Right hindlimb (tissue), 1 donor: ENCODE data around the gene GARS1.

Source experiments
- DNase-seq: peaks from one replicate; pipeline ENCODE4 v3.0.0-alpha.2; 2018

The GARS1 gene

DNA sequence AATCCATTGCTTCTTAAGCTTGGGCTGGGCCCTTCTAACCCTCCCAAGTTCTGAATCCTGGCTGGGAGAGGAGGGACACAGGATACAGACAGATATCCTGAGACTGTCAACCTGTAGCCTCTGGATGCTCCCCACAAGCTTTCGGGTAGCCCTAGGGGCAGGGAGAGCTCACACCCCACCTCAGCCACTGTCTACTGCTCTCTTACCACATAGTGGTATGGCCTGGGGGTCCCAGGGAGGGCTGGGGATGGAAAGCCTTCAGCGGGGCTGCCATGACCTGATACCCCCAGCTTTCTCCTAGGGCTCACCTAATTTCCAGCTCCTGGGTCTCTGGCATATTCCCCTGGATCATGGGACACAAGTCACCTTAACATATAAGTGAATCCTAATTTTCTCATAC, 62.5 kb downstream of the GARS1 start:
- DNase-seq = no peak

DNA sequence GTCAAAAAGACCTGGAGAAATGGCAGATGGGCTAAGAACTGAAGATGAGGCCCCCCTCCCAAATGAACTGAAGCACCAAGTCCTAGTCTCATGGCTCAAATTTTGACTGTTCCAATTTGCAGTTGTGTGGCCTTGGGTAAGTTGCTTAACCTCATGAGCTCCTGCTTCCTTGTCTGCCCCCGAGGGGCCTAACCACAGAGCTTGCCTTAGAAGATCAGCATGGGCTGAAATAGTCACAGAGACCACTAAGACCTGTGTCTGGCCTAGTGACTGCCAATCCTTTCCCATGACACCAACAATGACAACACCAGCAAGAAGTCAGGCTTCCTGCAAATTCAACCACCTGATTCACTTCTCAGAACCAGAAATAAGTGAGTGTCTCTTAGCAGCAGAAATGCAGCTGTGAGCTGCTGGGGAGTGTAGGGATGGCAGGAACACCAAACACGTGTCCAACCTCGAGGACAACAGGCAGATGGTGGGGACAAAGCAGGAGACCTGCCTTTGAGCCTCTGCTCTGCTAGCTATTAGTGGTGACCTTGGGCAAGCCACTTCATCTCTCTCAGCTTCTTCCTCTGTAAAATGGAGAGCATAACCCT, 63.9 kb downstream of the GARS1 start:
- DNase-seq = no peak

DNA sequence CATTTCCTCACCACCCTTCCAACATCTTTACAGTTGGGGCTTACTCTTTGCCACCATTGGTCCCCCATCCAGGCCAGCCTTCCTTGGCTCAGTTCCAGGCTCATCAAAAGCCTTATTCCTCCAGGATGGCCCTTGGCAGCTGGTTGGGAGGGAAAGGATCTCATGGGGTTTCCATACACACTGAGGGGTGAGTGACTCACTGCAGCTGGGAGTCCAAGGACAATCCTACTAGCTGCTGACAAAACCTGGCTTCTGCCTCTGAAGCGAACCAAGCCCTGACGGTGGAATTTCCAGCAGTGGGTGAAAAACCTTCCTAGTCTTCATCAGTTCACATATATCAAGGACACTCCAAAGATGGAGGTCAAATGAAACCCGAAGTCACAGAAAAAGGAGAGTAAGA, 64.6 kb downstream of the GARS1 start:
- DNase-seq = no peak

DNA sequence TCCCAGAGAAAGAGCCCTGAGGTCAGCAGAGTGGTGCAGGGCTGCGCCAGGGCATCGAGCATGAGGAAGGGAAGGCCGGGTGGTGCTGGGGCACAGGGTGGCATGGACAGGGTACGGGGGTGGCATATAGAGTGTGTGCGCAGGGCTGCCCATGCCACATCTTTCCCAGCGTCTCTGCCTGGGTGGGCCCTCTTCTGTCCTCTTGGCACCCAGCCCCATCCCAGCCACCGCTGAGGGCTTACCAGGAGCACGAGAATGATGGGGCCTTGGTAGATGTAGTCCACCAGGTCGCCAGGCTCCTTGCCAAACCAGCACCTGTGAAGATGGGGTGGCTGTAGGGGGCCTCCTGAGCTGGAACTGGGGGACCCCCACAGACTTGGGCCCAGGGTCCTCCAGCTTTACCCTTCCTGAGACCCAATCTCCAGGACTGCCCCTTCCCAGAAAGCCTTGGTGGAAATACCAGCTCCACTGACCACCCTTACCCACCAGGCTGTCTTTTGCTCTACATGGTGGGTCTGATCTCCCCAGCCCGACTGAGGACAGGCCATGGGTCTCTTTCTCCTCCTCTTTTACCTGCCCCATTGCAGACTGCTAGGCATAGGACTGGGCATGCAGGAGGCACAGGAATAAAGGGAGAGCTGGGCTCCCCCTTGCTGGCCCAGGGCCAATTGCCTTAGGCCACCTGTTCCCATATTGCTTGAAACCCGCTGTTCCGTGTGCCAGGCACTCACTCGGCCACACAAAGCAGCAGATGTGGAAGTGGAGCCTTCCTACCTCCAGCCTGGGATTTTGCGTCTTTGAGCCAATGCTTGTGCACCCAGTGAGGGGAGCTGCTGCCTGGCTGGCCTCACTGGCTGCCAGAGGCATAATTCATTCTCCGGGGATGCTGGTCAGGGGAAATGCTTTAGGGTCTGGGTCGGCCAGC, 65.9 kb downstream of the GARS1 start:
- DNase-seq = no peak

DNA sequence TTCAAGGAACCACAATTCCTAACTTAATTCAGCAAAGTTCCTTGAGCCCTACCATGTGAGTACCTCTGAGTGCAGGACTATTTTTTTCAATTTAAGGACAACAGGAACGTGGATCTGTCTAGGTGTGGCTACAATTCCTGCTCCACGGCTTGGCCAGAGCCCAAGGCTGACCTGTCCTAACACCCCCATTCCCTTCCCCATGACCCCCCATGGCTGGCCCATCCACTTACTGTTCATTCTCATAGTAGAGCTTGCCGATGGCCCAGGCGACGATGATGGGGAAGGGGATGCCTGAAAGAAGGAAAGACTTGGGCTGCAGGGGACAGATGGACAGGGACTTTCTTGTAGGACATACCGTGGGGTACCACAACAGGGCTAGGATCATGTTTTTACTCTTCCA, 67.2 kb downstream of the GARS1 start:
- no peak for DNase-seq

DNA sequence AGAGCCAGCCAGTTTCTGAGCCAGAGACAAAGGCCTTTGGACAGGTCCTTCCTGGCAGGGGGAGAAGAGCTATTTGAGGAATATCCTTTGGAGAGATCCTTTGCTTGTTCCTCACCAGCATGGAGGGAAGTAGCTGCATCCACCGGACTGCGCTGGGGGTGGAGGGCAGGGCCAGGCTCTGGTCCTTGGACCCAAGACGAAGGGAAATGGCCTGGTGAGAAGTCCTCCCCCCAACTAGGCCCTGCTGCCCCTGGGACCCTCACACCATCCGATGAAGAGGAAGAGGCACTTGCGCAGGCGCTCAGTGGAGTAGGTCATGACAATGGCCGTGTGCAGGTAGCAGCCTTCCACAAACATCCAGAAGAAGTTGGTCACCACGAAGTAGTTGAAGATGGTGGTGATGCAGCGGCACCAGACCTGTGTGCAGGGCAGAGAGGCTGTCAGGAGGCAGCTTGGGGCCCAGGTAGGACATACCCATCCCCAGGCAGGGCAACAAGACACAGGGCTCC, 67.8 kb downstream of the GARS1 start:
- DNase-seq = no peak

DNA sequence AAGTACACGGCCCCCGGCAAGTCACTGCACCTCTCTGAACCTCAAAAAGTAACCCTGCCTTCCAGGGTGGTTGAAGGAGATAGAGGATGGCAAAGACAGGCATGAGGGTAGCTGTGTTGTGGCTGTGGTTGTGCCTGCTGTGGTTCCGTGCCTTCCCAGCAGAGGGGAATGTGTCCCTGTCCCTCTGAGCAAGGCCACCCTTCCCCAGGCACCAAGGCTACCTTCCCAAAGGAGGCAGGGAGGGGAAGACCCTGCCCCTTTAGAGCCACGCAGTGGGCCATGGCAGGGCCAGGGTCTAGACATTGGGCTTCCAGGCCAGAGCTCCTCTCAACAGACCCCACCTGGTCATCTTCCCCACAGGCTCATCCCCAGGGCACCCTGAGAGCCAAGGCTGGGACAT, 68.7 kb downstream of the GARS1 start:
- DNase-seq = no peak

DNA sequence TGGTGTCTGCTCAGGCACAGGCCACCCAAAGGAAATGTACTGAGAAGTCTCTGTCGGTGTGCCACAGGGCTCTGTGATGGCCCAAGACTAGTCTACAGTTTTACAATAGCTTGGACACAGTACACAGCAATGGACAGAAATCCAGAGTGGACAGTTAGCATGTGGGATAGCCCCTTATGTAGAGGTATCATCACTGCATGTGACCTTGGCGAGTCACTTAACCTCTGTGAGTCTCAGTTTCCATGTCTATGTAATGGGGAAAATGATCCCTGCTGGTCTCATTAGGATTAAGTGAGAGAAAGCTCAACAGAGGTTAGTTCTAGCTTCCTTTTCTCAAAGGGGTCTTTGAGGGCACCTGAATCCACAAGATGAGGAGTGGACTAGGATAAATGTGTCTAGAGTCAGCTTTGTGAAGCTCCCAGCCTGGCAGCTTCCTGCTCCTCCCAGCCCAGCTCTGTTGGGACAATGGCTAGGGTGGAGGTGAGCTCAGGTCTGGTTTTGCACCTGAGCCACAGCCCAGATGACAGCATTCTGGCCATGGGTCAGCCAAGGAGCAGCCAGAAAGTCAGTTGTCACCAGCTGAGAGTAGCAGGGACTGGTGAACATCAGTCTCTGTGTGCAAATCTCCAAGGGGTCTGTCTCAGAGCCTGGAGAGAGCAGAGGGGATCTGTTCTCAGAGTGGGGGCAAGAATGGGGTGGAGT, 69.7 kb downstream of the GARS1 start:
- DNase-seq = no peak

DNA sequence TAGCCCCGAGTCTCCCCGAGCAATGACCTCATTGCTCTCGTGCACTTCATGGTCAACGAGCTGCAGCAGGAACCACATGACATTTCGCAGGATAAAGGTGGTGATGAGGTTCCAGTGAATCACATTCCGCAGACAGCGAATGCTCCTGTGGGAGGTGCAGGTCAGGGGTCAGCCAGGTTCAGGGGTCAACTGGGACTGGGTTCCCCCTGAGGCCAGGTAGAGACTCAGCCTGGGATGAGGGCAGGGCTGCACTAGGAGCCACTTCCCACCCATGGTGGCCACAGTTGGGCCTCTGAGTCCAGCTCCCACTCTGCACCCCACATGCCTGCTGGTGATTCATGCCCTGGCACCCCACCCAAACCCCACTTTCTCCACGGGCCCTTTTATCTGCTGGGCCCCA, 70.4 kb downstream of the GARS1 start:
- no peak for DNase-seq

DNA sequence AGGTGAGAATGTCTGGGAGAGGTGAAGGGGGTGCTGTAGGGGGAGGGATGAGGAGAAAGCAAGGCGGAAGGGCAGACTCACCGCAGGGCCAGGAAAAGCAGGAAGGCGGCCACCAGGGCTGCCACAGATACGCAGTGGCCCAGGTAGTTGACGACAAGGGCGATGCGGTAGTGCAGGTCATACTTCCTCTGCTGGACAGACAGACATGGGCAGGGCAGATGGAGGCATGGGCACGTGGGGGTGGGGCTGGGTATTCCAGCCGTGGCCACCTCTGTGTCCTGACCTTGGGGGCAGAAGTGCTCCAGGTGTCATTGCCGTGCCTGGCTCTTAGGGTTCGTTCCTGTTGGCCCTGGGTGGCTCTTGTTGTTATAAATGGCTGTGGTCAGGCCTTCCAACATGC, 70.8 kb downstream of the GARS1 start:
- DNase-seq = no peak

DNA sequence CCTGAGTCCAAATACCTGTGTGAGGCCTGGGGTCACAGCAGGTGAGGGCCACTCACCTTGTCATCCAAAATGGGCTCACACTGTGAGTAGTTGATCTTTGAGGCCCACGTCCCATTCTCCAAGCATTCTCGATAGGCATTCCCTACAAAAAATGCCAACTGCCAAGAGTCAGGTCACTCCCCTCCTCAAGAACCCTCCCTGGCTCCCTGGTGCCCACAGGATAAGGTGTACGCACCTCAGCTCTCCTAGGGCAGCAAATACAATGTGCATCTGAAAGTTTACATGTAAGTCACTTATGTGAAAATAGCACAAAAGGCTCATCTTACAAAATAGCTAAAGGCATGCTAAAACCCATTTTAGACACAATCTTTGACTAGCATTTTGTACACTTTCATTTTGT, 72.5 kb downstream of the GARS1 start:
- no peak for DNase-seq

DNA sequence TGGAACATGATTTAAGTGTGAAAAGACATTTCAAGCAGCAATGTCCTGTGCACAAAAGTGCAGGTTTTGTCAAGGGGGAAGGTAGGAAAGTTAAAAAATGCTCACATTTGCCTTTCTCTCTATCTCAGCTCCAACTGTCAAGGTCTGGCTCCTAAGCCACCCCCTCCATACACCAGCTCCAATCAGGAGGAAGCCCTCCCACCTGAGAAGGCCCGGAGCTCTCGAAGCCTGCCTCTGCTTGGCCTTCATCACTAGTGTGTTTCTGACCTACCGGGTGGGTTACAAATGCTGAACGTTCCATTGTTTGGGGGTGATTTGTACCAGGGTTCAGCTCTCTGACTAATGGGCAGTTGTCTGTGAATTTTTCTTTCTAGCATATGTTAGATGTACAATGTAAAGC, 73.4 kb downstream of the GARS1 start:
- DNase-seq = no peak

DNA sequence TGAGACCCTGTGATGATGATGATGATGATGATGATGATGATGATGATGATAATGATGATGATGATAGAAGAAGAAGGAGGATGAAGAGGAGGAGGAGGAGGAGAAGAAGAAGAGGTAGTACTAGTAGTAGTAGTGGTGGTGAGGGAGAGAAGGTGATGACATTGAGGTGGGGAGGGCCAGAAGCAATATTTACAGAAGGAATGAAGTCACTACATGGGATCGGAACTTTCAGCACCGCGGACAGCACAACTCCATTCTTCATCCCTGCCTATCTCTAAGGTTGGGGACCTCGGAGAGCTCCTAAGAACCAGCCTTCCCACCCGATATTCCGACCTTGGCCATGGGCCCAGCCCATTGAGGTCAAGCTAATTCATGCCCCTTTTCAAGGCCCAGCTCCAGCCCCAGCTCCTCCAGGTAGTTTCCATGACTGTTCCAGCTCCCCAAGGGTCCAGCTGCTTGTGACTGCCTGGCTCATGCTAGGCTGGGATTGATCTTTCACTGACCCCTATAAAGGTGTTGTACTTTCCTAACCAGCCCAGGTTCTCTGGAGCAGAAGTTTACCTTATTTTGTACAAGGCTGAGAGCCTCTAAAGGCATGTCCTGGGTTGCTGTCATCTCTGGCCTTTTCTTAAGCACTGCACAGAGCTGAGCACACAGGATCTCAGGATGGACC, 77.3 kb downstream of the GARS1 start:
- peak; percentile 73 for DNase-seq

DNA sequence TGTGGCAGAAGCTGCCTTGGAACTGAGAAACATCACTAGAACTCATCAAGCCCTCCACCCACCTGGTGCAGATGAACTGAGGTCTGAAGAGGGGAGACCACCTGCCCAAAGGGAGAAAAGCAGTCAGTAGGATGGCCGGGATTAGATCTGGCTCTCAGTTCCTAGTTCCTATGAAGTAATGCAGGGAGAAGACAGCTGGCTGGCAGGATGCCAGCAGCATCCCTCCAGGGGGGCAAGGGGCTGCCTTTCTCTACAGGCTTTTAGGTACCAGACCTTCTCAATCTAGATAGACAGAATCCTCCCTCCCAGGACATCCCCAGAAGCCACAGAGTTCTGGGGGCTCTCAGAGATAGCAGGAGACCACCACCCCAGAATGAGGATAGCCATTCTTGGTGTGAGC, 79.7 kb downstream of the GARS1 start:
- no peak for DNase-seq

DNA sequence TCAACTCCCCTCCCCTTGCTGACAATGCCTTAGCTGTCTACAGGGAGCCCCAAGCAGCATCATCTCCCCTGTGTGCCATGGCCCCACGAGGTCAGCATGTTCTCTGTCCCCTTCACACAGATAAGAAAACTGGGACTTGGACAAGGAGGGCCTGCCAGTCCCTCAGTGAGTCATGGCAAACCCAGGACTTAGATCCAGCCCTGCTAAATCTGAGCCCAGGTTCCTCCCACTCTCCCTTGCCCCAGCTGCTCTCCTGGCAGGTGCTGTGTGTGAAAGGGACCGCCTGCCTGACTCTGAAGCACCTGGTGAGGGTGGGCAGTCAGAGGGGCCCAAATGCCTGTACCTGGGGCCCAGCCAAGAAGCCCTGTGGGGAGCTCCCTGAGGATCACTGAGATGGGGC, 80.2 kb downstream of the GARS1 start:
- no peak for DNase-seq

DNA sequence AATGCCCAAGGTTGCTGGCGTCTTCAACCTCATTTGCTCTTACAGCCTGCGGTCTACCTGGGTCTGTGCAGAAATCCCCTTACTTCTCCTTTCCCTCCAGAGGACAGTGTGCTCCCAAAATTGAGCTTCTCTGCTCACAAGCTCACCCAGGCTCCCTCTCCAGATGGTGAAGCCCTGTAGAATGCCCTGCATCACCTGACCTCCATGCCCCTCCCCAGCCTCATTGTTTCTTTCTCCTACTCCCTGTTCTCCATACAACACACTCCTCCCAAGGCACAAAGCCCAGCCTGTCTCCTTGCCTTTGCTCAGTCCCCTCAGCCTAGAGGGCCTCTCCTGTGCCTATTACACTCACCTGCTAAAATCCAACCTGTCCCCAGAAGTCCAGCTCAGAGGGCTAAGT, 84.1 kb downstream of the GARS1 start:
- DNase-seq = no peak

DNA sequence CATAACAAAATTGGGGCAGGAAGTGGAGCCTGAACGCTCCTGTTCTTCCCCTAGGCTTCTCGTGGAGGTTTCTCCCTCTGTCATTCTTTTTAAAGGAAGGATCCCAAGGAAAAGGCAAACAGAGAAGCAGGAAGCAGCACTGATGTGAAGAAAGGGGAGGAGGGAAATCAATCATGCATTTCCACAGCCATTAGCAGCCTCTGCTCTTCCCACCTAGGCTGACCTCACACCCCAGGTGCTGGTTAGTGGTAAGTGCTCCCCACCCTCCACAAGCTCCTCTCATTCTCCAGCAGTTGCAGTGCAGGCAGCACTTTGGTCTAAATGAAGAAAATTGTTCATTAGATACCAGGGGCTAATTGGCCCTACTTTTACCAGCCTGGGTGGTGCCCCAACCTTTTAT, 85.0 kb downstream of the GARS1 start:
- no peak for DNase-seq

DNA sequence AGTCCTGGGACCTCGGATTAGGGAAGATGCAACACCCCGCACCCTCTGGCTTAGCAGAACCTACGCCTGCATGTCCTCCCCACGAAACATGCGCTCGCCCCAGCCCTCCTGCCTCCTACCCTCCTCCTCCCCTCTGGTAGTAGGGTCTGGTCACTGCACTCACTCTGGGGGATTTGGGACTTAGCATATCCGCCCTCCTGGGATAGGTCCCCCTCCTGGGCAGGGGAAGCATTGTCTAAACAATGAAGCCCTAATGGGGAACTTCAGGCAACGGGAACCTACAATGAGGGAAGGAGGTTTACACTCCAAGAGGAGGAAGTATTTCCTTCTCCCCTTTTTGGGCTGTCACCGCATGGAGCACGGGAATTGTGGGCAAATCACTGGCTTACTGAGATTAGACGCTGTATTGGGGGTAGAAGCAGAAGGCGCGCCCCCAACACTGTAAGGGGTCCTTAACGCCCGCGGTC, 86.7 kb downstream of the GARS1 start:
- DNase-seq = no peak

DNA sequence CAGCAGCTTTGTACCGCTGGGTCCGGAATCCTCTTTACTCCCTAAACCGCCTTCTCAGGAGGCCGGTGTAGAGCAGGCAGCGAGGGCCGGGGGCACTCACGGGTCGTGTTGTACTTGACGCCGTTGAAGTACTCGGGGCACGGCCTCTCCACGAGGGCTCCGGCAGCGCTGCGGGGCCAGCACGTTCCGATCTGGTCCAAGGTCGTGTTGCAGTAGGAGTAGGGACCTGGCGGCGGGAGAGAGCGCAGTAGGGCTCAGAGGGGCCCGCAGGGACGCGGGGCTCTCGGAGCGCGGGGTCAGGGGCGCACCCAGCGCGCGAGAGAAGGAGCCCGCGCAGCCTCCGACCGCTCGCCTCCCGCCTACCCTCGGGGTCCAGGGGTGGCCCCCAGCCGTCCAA, 87.1 kb downstream of the GARS1 start:
- DNase-seq = no peak

DNA sequence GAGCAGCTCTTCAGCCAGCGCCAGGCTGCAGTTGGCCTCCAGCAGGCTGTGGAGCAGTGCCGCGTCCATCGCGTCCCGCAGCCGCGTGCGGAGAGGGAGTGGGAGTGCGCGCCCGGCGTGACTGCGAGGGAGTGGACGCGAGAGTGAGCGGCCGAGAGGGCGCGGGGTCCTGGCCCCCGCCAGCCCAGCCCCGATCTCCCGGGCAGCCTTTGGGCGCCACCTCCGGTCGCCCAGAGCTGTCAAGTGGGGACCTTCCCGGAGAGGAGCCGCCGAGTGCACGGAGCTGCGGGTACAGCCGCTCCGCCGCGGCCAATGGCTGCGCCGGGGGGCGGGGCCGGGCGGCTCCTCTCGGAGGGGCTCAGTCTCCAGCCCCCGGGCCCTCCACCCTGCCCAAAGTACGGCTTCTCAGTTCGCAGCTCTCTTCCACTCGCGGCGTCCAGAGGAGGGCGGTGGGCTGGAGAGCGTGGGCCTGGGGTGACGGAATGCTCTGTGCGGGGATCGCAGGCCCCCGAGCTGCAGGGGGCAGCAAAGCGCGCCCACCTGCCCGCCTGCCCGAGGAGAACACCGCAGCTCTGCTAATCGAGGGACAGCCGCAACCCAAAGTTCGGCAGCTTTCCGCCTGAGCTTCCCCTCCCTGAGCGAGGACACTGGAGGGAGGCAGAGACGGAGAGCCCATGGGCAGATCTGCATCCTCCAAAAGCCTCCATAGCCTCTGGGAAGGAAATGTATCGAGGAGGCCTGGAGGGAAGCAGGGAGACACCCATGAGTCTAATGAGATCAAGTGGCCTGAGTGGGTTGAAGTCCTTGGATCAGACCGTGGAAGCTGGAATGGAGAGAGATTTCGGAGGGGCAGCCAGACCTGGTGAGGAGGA, 87.8 kb downstream of the GARS1 start, which contains the start of gene CRHR2:
CRHR2 (minus strand) TSS at position 245 of the 872 bp plus-strand sequence; CDS start at position 69, 176 bp downstream.
- DNase-seq = no peak

DNA sequence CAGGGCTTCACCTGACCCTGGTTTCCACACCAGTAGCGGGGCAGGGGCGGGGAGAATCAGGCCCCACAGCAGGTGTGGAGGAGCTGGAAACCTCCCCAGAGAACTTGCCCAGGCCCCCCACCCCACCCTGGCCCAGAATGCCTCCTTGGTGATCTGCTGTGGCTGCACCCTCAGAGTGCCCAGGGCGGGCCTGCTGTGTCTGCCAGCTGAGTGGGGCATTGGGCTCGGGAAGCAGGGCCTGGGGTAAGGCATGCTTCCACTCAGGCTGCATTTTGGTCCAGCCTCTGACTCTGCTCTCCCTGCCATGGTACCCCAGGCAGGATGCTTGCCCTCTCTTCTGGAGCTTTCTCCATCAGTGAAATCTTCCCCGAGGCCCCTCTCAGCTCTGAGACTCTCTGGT, 88.6 kb downstream of the GARS1 start:
- no peak for DNase-seq
